Endothelial cell (in vitro differentiated cells): ENCODE results near the gene RAB40C. TPM values are rescaled to one million over a fixed set of nuclear protein-coding genes. Genes with fewer than 3 reads are reported as not detected.

ENCODE experiments used
- DNase-seq: peaks from one replicate; pipeline ENCODE4 v3.0.0; 2021; ENCODE audit warnings: low spot score
- H3K27ac Mint-ChIP-seq: one replicate; pipeline ENCODE4 v1.8.0; 2021; ENCODE audit warnings: mixed read lengths, inconsistent platforms; ENCODE audit not compliant: unreplicated experiment
- H3K27me3 Mint-ChIP-seq: one replicate; pipeline ENCODE4 v1.8.0; 2021; ENCODE audit warnings: mild to moderate bottlenecking, moderate library complexity, mixed read lengths, inconsistent platforms; ENCODE audit not compliant: unreplicated experiment
- H3K36me3 Mint-ChIP-seq: one replicate; pipeline ENCODE4 v1.8.0; 2021; ENCODE audit warnings: mild to moderate bottlenecking, low read depth, mixed read lengths, inconsistent platforms; ENCODE audit not compliant: unreplicated experiment
- H3K4me1 Mint-ChIP-seq: one replicate; pipeline ENCODE4 v1.8.0; 2021; ENCODE audit warnings: mild to moderate bottlenecking, mixed read lengths, inconsistent platforms; ENCODE audit not compliant: unreplicated experiment
- H3K4me3 Mint-ChIP-seq: one replicate; pipeline ENCODE4 v1.8.0; 2021; ENCODE audit warnings: mild to moderate bottlenecking, mixed read lengths, inconsistent platforms; ENCODE audit not compliant: unreplicated experiment
- H3K9me3 Mint-ChIP-seq: one replicate; pipeline ENCODE4 v1.8.0; 2021; ENCODE audit warnings: mixed read lengths, inconsistent platforms; ENCODE audit not compliant: unreplicated experiment
- CTCF ChIP-seq: fragments of 200-600 bp; sonication (generic); IDR thresholded peaks from one replicate; pipeline ENCODE4 v1.5.0; 2021; ENCODE audit warnings: antibody characterized with exemption; ENCODE audit not compliant: unreplicated experiment
- total RNA-seq: library from RNA; stranded (reverse); fragmentation: NEBNext Ultra II Directional; extraction: Animal tissue kit (Norgen Biotek cat#: 25700); gene quantifications from one replicate; pipeline ENCODE4 v1.2.1, GENCODE V29; 2021; ENCODE audit not compliant: unreplicated experiment

The RAB40C gene
- total RNA-seq, 1 donor from 2014 or later, result 18.5 TPM

DNA sequence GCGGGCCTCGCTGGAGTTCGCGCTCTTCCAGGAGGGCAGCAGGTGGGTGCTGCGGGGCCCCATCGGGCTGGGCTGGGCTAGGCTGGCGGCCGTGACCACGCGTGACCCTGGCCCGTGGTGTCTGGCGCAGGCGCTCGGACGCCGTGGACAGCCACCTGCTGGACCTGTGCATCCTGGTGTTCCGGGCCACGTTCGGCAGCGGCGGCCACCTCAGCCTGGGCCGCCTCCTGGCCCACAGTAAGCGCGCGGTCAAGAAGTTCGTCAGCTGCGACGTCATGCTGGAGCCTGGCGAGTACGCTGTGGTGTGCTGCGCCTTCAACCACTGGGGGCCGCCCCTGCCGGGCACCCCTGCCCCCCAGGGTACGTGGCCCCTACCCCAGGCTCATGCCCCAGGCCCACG, 37.7 kb upstream of the RAB40C start:
- no peak for TF ChIP-seq CTCF
- Mint-ChIP-seq H3K27ac (no peak overlapping the region), H3K36me3 (no peaks in the 10 kb centered on the region), H3K4me1 (peaks cover 2% of the 10 kb centered on the region), H3K4me3 (no peak overlapping the region), H3K9me3 (no peaks in the 10 kb centered on the region), H3K27me3 (peaks cover 4% of the 10 kb centered on the region)
- no peak for DNase-seq

DNA sequence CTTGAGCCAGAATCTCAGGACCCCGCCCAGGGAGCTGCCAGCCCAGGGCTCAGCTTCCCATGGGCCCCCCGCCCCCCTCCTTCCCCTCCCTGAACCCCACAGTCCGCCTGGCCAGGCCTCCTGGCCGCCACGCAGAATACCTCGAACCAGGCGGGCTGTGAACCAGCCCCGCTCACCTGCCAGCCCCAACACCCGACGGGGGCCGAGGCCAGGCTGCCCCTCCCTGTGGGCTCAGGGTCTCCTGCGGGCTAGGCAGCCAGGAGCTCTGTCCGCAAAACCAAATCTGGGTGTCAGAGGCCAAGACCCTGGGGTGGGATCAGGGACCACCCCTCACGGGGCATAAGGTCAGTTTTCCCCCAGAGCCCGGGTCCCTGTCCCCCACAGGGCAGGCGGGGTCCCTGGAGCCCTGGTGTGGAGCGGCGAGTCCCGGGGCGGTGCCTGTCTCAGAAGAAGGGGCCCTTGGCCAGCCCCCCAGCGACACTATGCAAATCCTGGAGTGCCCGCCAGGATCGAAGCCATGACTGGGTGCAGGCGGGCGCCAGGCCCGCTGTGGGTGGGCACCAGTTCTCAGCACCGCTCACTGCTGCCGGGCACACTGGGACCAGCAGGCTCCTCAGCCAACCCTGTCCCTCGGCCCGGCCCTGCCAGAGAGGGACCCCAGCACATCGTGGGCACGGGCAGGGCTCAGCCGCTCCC, 36.1 kb upstream of the RAB40C start:
- H3K27ac Mint-ChIP-seq, result no peak overlapping the region
- no peaks in the 10 kb centered on the region for H3K9me3 Mint-ChIP-seq
- H3K4me3 Mint-ChIP-seq, result no peak overlapping the region
- peaks cover 2% of the 10 kb centered on the region for H3K4me1 Mint-ChIP-seq
- H3K36me3 Mint-ChIP-seq, result no peaks in the 10 kb centered on the region
- peaks cover 4% of the 10 kb centered on the region for H3K27me3 Mint-ChIP-seq
- TF ChIP-seq CTCF, result no peak
- no peak for DNase-seq

GRCh38 chr16:554297-554621, 35.6 kb upstream of the RAB40C start:
- no peak for DNase-seq
- Mint-ChIP-seq H3K27ac (no peak overlapping the region), H3K27me3 (peaks cover 4% of the 10 kb centered on the region), H3K36me3 (no peaks in the 10 kb centered on the region), H3K4me1 (peaks cover 2% of the 10 kb centered on the region), H3K9me3 (no peaks in the 10 kb centered on the region), H3K4me3 (no peak overlapping the region)
- no peak for TF ChIP-seq CTCF

GRCh38 chr16:554640-555365, 35.1 kb upstream of the RAB40C start:
- H3K4me3 Mint-ChIP-seq, result no peak overlapping the region
- peaks cover 2% of the 10 kb centered on the region for H3K4me1 Mint-ChIP-seq
- H3K36me3 Mint-ChIP-seq, result no peaks in the 10 kb centered on the region
- no peak for TF ChIP-seq CTCF
- peaks cover 4% of the 10 kb centered on the region for H3K27me3 Mint-ChIP-seq
- no peak for DNase-seq
- H3K9me3 Mint-ChIP-seq, result no peaks in the 10 kb centered on the region
- no peak overlapping the region for H3K27ac Mint-ChIP-seq
